ENCODE data around the gene CCDC158.

DNA sequence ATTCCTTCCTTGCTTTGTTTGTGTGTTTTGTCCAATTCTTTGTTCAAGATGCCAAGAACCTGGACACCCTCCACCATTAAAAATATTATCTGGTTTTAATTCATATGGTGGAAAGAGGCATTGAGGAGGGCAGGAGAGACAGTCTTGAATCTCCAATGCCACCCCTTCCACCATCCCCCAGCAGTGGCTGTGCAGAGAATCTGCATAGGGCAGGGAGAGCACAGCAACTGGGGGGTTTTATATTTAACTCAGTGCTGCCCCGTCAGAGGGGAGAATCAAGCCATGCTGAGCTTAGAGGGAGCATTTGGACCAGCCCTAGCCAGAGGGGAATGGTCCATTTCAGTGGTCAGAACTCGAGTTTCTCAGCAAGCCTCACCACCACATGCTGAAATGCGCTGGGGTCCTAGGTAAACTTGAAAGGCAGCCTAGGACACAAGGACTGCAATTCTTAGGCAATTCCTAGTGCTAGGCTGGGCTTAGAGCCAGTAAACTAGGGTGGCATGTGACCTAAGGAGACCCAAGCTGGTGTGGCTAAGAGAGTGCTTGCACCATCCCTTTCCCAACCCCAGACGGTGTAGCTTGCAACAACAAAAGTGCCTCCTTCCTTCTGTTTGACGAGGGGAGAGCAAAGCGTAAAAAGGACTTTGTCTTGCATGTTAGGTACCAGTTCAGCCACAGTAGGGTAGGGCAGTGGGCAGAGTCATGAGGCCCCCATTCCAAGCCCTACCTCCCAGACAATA lies 34.2 kb downstream of the CCDC158 start:
- TF ChIP-seq RAD21 (IDR thresholded peaks at IDR 0.05; ENCODE audit: low read depth) (no peak), CREB1 (IDR thresholded peaks at IDR 0.05; ENCODE audit: low read depth) (no peak), FOXM1 (IDR thresholded peaks at IDR 0.05; ENCODE audit: borderline replicate concordance, low read depth) (no peak), TAF1 (IDR thresholded peaks at IDR 0.05; ENCODE audit: low read depth) (no peak), USF1 (IDR thresholded peaks at IDR 0.05) (no peak), EP300 (IDR thresholded peaks at IDR 0.05; ENCODE audit: borderline replicate concordance) (no peak)
- TF ChIP-seq, protein P1, sequence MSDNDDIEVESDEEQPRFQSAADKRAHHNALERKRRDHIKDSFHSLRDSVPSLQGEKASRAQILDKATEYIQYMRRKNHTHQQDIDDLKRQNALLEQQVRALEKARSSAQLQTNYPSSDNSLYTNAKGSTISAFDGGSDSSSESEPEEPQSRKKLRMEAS (IDR thresholded peaks at IDR 0.05), result no peak
